Stimulated activated CD8-positive, alpha-beta memory T cell treated with anti-CD3 and anti-CD28 coated beads, Interleukin-15, amount 100 ng/mL, for 48 hours (primary cell): ENCODE measurements around the gene ADCY6.

Experiments used
- DNase-seq, 2 donors: peaks; one replicate each; pipeline ENCODE4 v3.0.0-alpha.2; 2020; ENCODE audit warnings: low read depth in 2 of 2

The ADCY6 gene

GRCh38 chr12:48783432-48783831 is 5.5 kb downstream of the ADCY6 start:
- DNase-seq: no peak

- DNase-seq: no peak
Measured at GRCh38 chr12:48782457-48783395, 6.2 kb downstream of the ADCY6 start.

- no peak for DNase-seq
Measured at GRCh38 chr12:48781750-48782456, 7.0 kb downstream of the ADCY6 start.

GRCh38 chr12:48780381-48781025 is 8.4 kb downstream of the ADCY6 start:
- no peak for DNase-seq

- no peak for DNase-seq
Measured at GRCh38 chr12:48779869-48780268, 9.0 kb downstream of the ADCY6 start.

GRCh38 chr12:48777501-48778400 is 11.1 kb downstream of the ADCY6 start:
- DNase-seq: no peak

GRCh38 chr12:48776956-48777355 is 11.9 kb downstream of the ADCY6 start:
- DNase-seq: no peak

GRCh38 chr12:48775991-48776649 is 12.8 kb downstream of the ADCY6 start:
- DNase-seq: no peak

GRCh38 chr12:48775299-48775698 is 13.6 kb downstream of the ADCY6 start:
- no peak for DNase-seq

- DNase-seq: no peak
Measured at GRCh38 chr12:48774516-48774915, 14.4 kb downstream of the ADCY6 start.

- DNase-seq: no peak
Measured at GRCh38 chr12:48773686-48774085, 15.2 kb downstream of the ADCY6 start.

- DNase-seq: no peak
Measured at GRCh38 chr12:48771588-48772112, 17.2 kb downstream of the ADCY6 start.

- DNase-seq: no peak
Measured at GRCh38 chr12:48770756-48771155, 18.1 kb downstream of the ADCY6 start.

GRCh38 chr12:48768736-48769135 is 20.2 kb downstream of the ADCY6 start:
- DNase-seq: no peak

- DNase-seq: no peak
Measured at GRCh38 chr12:48768147-48768546, 20.7 kb downstream of the ADCY6 start.

GRCh38 chr12:48767521-48767920 is 21.4 kb downstream of the ADCY6 start:
- DNase-seq: no peak

- DNase-seq: no peak
Measured at GRCh38 chr12:48767047-48767446, 21.8 kb downstream of the ADCY6 start.

GRCh38 chr12:48765753-48766162 is 23.1 kb downstream of the ADCY6 start:
- DNase-seq: peak; percentile 15 to 22

GRCh38 chr12:48764521-48764920 is 24.4 kb downstream of the ADCY6 start:
- DNase-seq: no peak

- DNase-seq: no peak
Measured at GRCh38 chr12:48758737-48759136, 30.2 kb downstream of the ADCY6 start.

- DNase-seq: no peak
Measured at GRCh38 chr12:48758186-48758585, 30.7 kb downstream of the ADCY6 start.
